Upper lobe of left lung (tissue), 6 donors: ENCODE measurements around the gene CCDC148. TPM values are rescaled to one million over a fixed set of nuclear protein-coding genes. Genes with fewer than 3 reads are reported as not detected.

Source experiments
- ATAC-seq, 2 donors: fragments of 200-7000 bp; cut with Tn5 transposase; one replicate each; pipeline ENCODE4 v1.9.1; 2022; ENCODE audit warnings: mild to moderate bottlenecking in 2 of 2, moderate library complexity in 2 of 2; ENCODE audit not compliant: low FRiP score in 2 of 2
- DNase-seq, 2 donors: peaks; one replicate each; pipeline ENCODE4 v3.0.0-alpha.2; 2019 to 2020
- H3K27ac ChIP-seq, 4 donors: fragments of 200-600 bp; sonication (generic); one replicate each; pipeline ENCODE4 v1.5.1; 2016 to 2019
- H3K27me3 ChIP-seq, 4 donors: fragments of 200-600 bp; sonication (generic); one replicate each; pipeline ENCODE4 v1.5.1; 2017 to 2019
- H3K36me3 ChIP-seq, 4 donors: fragments of 200-600 bp; sonication (generic); one replicate each; pipeline ENCODE4 v1.5.1; 2016 to 2019
- H3K4me1 ChIP-seq, 4 donors: fragments of 200-600 bp; sonication (generic); one replicate each; pipeline ENCODE4 v1.5.1; 2018 to 2019
- H3K4me3 ChIP-seq, 4 donors: fragments of 200-600 bp; sonication (generic); one replicate each; pipeline ENCODE4 v1.5.1; 2017 to 2019; ENCODE audit warnings: mild to moderate bottlenecking in 2 of 4, moderate library complexity in 1 of 4
- H3K9me3 ChIP-seq, 4 donors: fragments of 200-600 bp; sonication (generic); one replicate each; pipeline ENCODE4 v1.5.1; 2018 to 2019
- EP300 ChIP-seq, 4 donors: sonication (generic); formaldehyde crosslinking; IDR thresholded peaks; one replicate each; pipeline ENCODE4 v1.5.1; 2017; ENCODE audit warnings: antibody characterized with exemption in 4 of 4, control low read depth in 2 of 4
- POLR2A ChIP-seq, 4 donors: fragments of 450-650 bp; IDR thresholded peaks; one replicate each; pipeline ENCODE4 v1.5.1; 2016 to 2017; ENCODE audit warnings: antibody characterized with exemption in 4 of 4, mild to moderate bottlenecking in 2 of 4
- POLR2AphosphoS5 ChIP-seq, 2 donors: sonication (generic); formaldehyde crosslinking; IDR thresholded peaks; one replicate each; pipeline ENCODE4 v1.5.1; 2017; ENCODE audit warnings: antibody characterized with exemption in 2 of 2
- WGBS, 2 donors: methylation state at CpG; one replicate each; pipeline ENCODE4 v1.1.5; 2017 to 2018; 5-methylcytosine and 5-hydroxymethylcytosine counted together
- total RNA-seq, 6 donors: library from RNA; depleted of rRNA in 4 of 6; stranded (reverse); fragments of >200 nt in 4 of 6; gene quantifications; one replicate each; pipeline versions ENCODE4 v1.1.0 to v1.2.1, GENCODE V29; 2016 to 2021
- TF ChIP-seq, protein P1 (sequence below), 6 experiments: fragments of 450-650 bp in 4 of 6; fragments of 200-600 bp in 2 of 6; sonication (generic) in 2 of 6; IDR thresholded peaks; one replicate each; pipeline ENCODE4 v1.5.1; 2016 to 2019; ENCODE audit warnings: antibody characterized with exemption in 6 of 6
- donor health status: DM: no; HTN: no; CAD: no; lungs with moderate emphysema.
- donor health status: DM: no; HTN: yes; CAD: no; lungs with severe emphysema.

Gene CCDC148
- total RNA-seq, 6 donors from 2014 or later = 0.69 to 4.2 (median 1.9) TPM

GRCh38 chr2:158211502-158211901, 245.1 kb downstream of the CCDC148 start:
- Histone ChIP-seq H3K36me3 (no peaks in the 10 kb centered on the region), H3K9me3 (no peaks in the 10 kb centered on the region), H3K27ac (no peak overlapping the region), H3K4me1 (no peaks in the 10 kb centered on the region), H3K4me3 (no peak overlapping the region), H3K27me3 (no peaks in the 10 kb centered on the region)
- WGBS, 2 donors = 75 to 81% methylated on average over 2 of the region's 2 CpGs
- DNase-seq (no peak), ATAC-seq (no peak)
- TF ChIP-seq POLR2A (IDR thresholded peaks at IDR 0.05) (no peak), POLR2AphosphoS5 (IDR thresholded peaks at IDR 0.05) (no peak), EP300 (IDR thresholded peaks at IDR 0.05) (no peak)
- TF ChIP-seq, protein P1, sequence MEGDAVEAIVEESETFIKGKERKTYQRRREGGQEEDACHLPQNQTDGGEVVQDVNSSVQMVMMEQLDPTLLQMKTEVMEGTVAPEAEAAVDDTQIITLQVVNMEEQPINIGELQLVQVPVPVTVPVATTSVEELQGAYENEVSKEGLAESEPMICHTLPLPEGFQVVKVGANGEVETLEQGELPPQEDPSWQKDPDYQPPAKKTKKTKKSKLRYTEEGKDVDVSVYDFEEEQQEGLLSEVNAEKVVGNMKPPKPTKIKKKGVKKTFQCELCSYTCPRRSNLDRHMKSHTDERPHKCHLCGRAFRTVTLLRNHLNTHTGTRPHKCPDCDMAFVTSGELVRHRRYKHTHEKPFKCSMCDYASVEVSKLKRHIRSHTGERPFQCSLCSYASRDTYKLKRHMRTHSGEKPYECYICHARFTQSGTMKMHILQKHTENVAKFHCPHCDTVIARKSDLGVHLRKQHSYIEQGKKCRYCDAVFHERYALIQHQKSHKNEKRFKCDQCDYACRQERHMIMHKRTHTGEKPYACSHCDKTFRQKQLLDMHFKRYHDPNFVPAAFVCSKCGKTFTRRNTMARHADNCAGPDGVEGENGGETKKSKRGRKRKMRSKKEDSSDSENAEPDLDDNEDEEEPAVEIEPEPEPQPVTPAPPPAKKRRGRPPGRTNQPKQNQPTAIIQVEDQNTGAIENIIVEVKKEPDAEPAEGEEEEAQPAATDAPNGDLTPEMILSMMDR (IDR thresholded peaks at IDR 0.05) = no peak

GRCh38 chr2:158207354-158207753, 249.2 kb downstream of the CCDC148 start:
- H3K27me3 ChIP-seq = no peaks in the 10 kb centered on the region
- ATAC-seq (no peak), DNase-seq (no peak)
- no peaks in the 10 kb centered on the region for H3K9me3 ChIP-seq
- WGBS, 2 donors = 89 to 96% methylated on average over 1 of the region's 1 CpG
- H3K4me1 ChIP-seq = peaks cover 0 to 4% (median 2%) of the 10 kb centered on the region in 4 donors
- TF ChIP-seq, protein P1 (IDR thresholded peaks at IDR 0.05) = no peak
- TF ChIP-seq EP300 (IDR thresholded peaks at IDR 0.05) (no peak), POLR2A (IDR thresholded peaks at IDR 0.05) (no peak), POLR2AphosphoS5 (IDR thresholded peaks at IDR 0.05) (no peak)
- no peak overlapping the region for H3K27ac ChIP-seq
- no peak overlapping the region for H3K4me3 ChIP-seq
- no peaks in the 10 kb centered on the region for H3K36me3 ChIP-seq

DNA sequence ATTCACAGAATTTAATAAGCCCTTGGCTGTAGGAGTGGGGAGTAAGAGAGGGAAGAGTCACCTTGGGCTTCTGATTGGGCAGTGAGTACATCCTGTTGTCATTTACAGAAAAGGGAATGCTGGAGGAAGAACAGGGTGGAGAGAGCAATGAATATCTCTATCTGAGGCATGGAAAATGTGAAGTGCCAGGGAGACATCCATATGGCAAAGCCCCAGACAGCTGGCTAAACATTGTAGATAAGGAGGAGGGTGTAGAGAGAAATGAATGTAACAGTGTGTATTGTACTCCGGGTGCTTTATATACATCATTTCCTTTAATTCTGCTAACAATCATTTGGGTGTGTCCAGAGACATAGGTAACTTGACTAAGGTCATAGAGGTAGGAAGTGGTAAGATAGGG, 251.3 kb downstream of the CCDC148 start:
- no peaks in the 10 kb centered on the region for H3K27me3 ChIP-seq
- no peak overlapping the region for H3K4me3 ChIP-seq
- H3K27ac ChIP-seq = no peak overlapping the region
- WGBS, 2 donors = 36 to 46% methylated on average over 1 of the region's 1 CpG
- ATAC-seq (no peak), DNase-seq (no peak)
- TF ChIP-seq EP300 (IDR thresholded peaks at IDR 0.05) = no peak
- TF ChIP-seq, protein P1 (IDR thresholded peaks at IDR 0.05) = no peak
- no peak for TF ChIP-seq POLR2A (IDR thresholded peaks at IDR 0.05)
- no peak for TF ChIP-seq POLR2AphosphoS5 (IDR thresholded peaks at IDR 0.05)
- H3K4me1 ChIP-seq = peaks cover 0 to 7% (median 3%) of the 10 kb centered on the region in 4 donors
- no peaks in the 10 kb centered on the region for H3K36me3 ChIP-seq
- no peaks in the 10 kb centered on the region for H3K9me3 ChIP-seq

GRCh38 chr2:158204741-158205165, 251.8 kb downstream of the CCDC148 start:
- Histone ChIP-seq H3K27ac (no peak overlapping the region), H3K36me3 (no peaks in the 10 kb centered on the region), H3K9me3 (no peaks in the 10 kb centered on the region), H3K4me3 (no peak overlapping the region), H3K4me1 (peaks cover 0 to 7% (median 3%) of the 10 kb centered on the region in 4 donors), H3K27me3 (no peaks in the 10 kb centered on the region)
- 100% methylated on average over 1 of the region's 1 CpG for WGBS, 2 donors
- ATAC-seq = no peak
- TF ChIP-seq EP300 (IDR thresholded peaks at IDR 0.05) = no peak
- TF ChIP-seq POLR2AphosphoS5 (IDR thresholded peaks at IDR 0.05) = no peak
- TF ChIP-seq POLR2A (IDR thresholded peaks at IDR 0.05) = no peak
- TF ChIP-seq, protein P1 (IDR thresholded peaks at IDR 0.05) = no peak
- DNase-seq = no peak

DNA sequence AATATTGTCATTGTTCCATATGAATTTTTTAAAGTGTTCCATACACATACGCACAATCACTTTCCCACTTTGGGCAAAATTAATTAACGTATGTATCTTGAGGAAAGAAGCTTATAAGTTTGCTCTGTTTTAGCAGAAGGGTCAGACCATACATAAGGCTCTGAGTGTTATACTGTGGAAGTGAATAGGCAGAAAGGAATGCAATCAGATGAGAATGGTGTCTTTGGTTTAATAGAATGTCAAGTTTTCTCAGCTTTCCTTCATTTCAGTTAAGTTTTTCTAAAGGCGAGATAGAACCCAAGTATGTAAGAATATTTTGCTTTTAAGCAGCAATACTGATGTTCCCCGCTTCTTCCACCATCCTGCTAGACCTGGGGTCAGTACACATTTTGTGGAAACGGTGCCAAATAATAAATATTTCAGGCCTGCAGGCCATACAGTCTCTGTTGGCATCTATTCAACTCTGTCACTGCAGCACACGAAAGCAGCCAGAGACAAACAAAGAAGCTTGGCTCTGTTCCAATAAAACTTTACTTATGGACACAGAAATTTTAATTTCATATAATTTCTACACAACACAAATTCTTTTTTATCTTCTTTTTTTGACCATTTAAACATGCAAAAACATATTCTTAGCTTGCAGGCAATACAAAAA, 254.3 kb downstream of the CCDC148 start:
- peaks cover 0 to 7% (median 3%) of the 10 kb centered on the region in 4 donors for H3K4me1 ChIP-seq
- 53 to 56% methylated on average over 6 of the region's 6 CpGs for WGBS, 2 donors
- no peak for ATAC-seq

More for the DNA sequence above, 254.3 kb downstream of the CCDC148 start:
- no peaks in the 10 kb centered on the region for H3K27me3 ChIP-seq
- no peak overlapping the region for H3K27ac ChIP-seq
- H3K9me3 ChIP-seq = no peaks in the 10 kb centered on the region
- DNase-seq = no peak
- TF ChIP-seq, protein P1 (IDR thresholded peaks at IDR 0.05) = no peak
- no peak for TF ChIP-seq EP300 (IDR thresholded peaks at IDR 0.05)
- TF ChIP-seq POLR2AphosphoS5 (IDR thresholded peaks at IDR 0.05) = no peak
- TF ChIP-seq POLR2A (IDR thresholded peaks at IDR 0.05) = no peak
- no peak overlapping the region for H3K4me3 ChIP-seq
- H3K36me3 ChIP-seq = no peaks in the 10 kb centered on the region
